CD14-positive monocyte (primary cell): ENCODE measurements around the gene RFLNA. TPM values are rescaled to one million over a fixed set of nuclear protein-coding genes. Genes with fewer than 3 reads are reported as not detected.
A peak's percentile ranks its signal among the peaks of the same experiment; 100 is the strongest.

Experiments used
- DNase-seq, 3 donors: peaks; one replicate each; pipeline ENCODE4 v3.0.0-alpha.2; 2011 to 2022
- H2AFZ ChIP-seq: 2 replicates; pipeline ENCODE4 v1.6.0; 2012; ENCODE audit warnings: mild to moderate bottlenecking, low read depth, low read length, inconsistent platforms; ENCODE audit not compliant: insufficient read depth, poor library complexity, severe bottlenecking
- H3K27ac ChIP-seq, 2 donors: 1 replicate in 1 of 2; 2 replicates in 1 of 2; pipeline ENCODE4 v1.5.1; 2012 to 2013; ENCODE audit warnings: low read length in 2 of 2, control low read depth in 1 of 2, inconsistent platforms in 1 of 2, low read depth in 1 of 2, mild to moderate bottlenecking in 1 of 2
- H3K27me3 ChIP-seq, 2 donors: one replicate each; pipeline versions ENCODE4 v1.6.0 to v1.6.1; 2011 to 2013; ENCODE audit warnings: low read length in 2 of 2; ENCODE audit not compliant: control insufficient read depth in 2 of 2, insufficient read depth in 2 of 2
- H3K36me3 ChIP-seq, 2 donors: replicated peaks in 1 of 2; 1 replicate in 1 of 2; 2 replicates in 1 of 2; pipeline versions ENCODE4 v1.5.1 to v1.6.1; 2012 to 2013; ENCODE audit warnings: low read length in 2 of 2, control low read depth in 1 of 2, inconsistent platforms in 1 of 2, mild to moderate bottlenecking in 1 of 2; ENCODE audit not compliant: insufficient read depth in 2 of 2, control insufficient read depth in 1 of 2
- H3K4me1 ChIP-seq, 2 donors: 1 replicate in 1 of 2; 2 replicates in 1 of 2; pipeline versions ENCODE4 v1.5.1 to v1.6.1; 2012 to 2013; ENCODE audit warnings: low read length in 2 of 2, control low read depth in 1 of 2, inconsistent platforms in 1 of 2, mild to moderate bottlenecking in 1 of 2, moderate library complexity in 1 of 2; ENCODE audit not compliant: insufficient read depth in 2 of 2, control insufficient read depth in 1 of 2
- H3K4me2 ChIP-seq: replicated peaks from 2 replicates; pipeline ENCODE3; 2012; ENCODE audit warnings: low read length, moderate library complexity, mild to moderate bottlenecking; ENCODE audit not compliant: poor library complexity, severe bottlenecking; ENCODE audit errors: extremely low read depth
- H3K4me3 ChIP-seq, 3 experiments: fragments of 200-600 bp in 1 of 3; sonication (generic) in 1 of 3; replicated peaks in 1 of 3; 1 replicate in 2 of 3; 2 replicates in 1 of 3; pipeline ENCODE4 v1.5.1; 2011 to 2013; ENCODE audit warnings: low read length in 3 of 3, mild to moderate bottlenecking in 3 of 3, control low read depth in 2 of 3, low read depth in 2 of 3, inconsistent platforms in 1 of 3, moderate library complexity in 1 of 3
- H3K79me2 ChIP-seq: 2 replicates; pipeline ENCODE4 v1.6.0; 2012; ENCODE audit warnings: mild to moderate bottlenecking, control low read depth, inconsistent platforms, low read length, moderate library complexity; ENCODE audit not compliant: insufficient read depth
- H3K9ac ChIP-seq: 2 replicates; pipeline ENCODE4 v1.6.0; 2017; ENCODE audit warnings: low read length, mild to moderate bottlenecking; ENCODE audit not compliant: insufficient read depth, poor library complexity, severe bottlenecking
- H3K9me3 ChIP-seq, 2 donors: replicated peaks in 1 of 2; 1 replicate in 1 of 2; 2 replicates in 1 of 2; pipeline versions ENCODE4 v1.5.1 to v1.6.1; 2012 to 2013; ENCODE audit warnings: low read length in 2 of 2, control low read depth in 1 of 2; ENCODE audit not compliant: control insufficient read depth in 1 of 2, insufficient read depth in 1 of 2
- H4K20me1 ChIP-seq: 2 replicates; pipeline ENCODE4 v1.6.0; 2012; ENCODE audit warnings: mild to moderate bottlenecking, low read length, control low read depth, moderate library complexity; ENCODE audit not compliant: insufficient read depth
- H3K27ac Mint-ChIP-seq, 7 donors: one replicate each; pipeline ENCODE4 v1.8.0; 2020; ENCODE audit warnings: mild to moderate bottlenecking in 7 of 7, mixed read lengths in 7 of 7, moderate library complexity in 6 of 7, inconsistent platforms in 2 of 7
- H3K27me3 Mint-ChIP-seq, 3 donors: one replicate each; pipeline ENCODE4 v1.8.0; 2021 to 2022; ENCODE audit warnings: low read depth in 3 of 3, mild to moderate bottlenecking in 3 of 3, mixed read lengths in 3 of 3, moderate library complexity in 3 of 3, inconsistent platforms in 1 of 3
- H3K36me3 Mint-ChIP-seq, 2 donors: one replicate each; pipeline ENCODE4 v1.8.0; 2020; ENCODE audit warnings: mixed read lengths in 2 of 2, inconsistent platforms in 1 of 2, mild to moderate bottlenecking in 1 of 2
- H3K4me1 Mint-ChIP-seq: one replicate; pipeline ENCODE4 v1.8.0; 2020; ENCODE audit warnings: mild to moderate bottlenecking, mixed read lengths
- H3K4me3 Mint-ChIP-seq, 2 donors: one replicate each; pipeline ENCODE4 v1.8.0; 2020; ENCODE audit warnings: mild to moderate bottlenecking in 2 of 2, mixed read lengths in 2 of 2, moderate library complexity in 1 of 2
- H3K9me3 Mint-ChIP-seq, 7 donors: one replicate each; pipeline ENCODE4 v1.8.0; 2020 to 2022; ENCODE audit warnings: mixed read lengths in 7 of 7, mild to moderate bottlenecking in 6 of 7, moderate library complexity in 6 of 7, inconsistent platforms in 2 of 7
- CTCF ChIP-seq: fragments of 200-600 bp; IDR thresholded peaks from one replicate; pipeline ENCODE4 v1.8.0; 2022; ENCODE audit warnings: antibody characterized with exemption, mild to moderate bottlenecking
- WGBS: methylation state at CpG from one replicate; pipeline ENCODE4 v1.1.5; 2013; ENCODE audit warnings: missing lambda C conversion rate; ENCODE audit not compliant: insufficient coverage; 5-methylcytosine and 5-hydroxymethylcytosine counted together
- intact Hi-C, 2 donors: fragments of 100-400 bp; cut with micrococcal nuclease; formaldehyde crosslinking; loops; one replicate each; pipeline versions ENCODE4 v1.15.0 to v1.15.1; 2023
- polyA plus RNA-seq, 3 donors: library from polyadenylated mRNA; depleted of rRNA in 1 of 3; unstranded in 2 of 3; stranded (reverse) in 1 of 3; fragments of 300-500 nt in 2 of 3; fragments of >200 nt in 1 of 3; fragmentation: Illumina TruSeq in 2 of 3; gene quantifications; 1 replicate in 2 of 3; 2 replicates in 1 of 3; pipeline ENCODE4 v1.2.3, GENCODE V29; 2012 to 2021

The RFLNA gene
- polyA plus RNA-seq, 3 donors, result not detected

GRCh38 chr12:124259154-124260066 is 35.5 kb upstream of the RFLNA start:
- peaks cover 3 to 22% (median 7%) of the 10 kb centered on the region in 3 donors for H3K27me3 Mint-ChIP-seq
- peak overlapping the region in 1 of 7 donors; percentile 49 for H3K27ac Mint-ChIP-seq
- peaks cover 0 to 2% (median 0%) of the 10 kb centered on the region in 7 donors for H3K9me3 Mint-ChIP-seq
- TF ChIP-seq CTCF, result no peak
- Histone ChIP-seq H3K27ac (no peak overlapping the region), H3K36me3 (no peaks in the 10 kb centered on the region), H3K9me3 (no peaks in the 10 kb centered on the region), H3K27me3 (peaks cover 0 to 3% of the 10 kb centered on the region in 2 donors), H3K4me3 (peak overlapping the region in 1 of 3 experiments; percentile 23), H2AFZ (peak overlapping the region; percentile 51), H3K4me2 (peak overlapping the region; percentile 34), H3K4me1 (peaks cover 11 to 21% of the 10 kb centered on the region in 2 donors), H3K79me2 (no peaks in the 10 kb centered on the region), H4K20me1 (no peaks in the 10 kb centered on the region), H3K9ac (no peak overlapping the region)
- peaks cover 0 to 2% of the 10 kb centered on the region in 2 donors for H3K36me3 Mint-ChIP-seq
- peak overlapping the region in 1 of 2 donors; percentile 81 for H3K4me3 Mint-ChIP-seq
- 7% methylated on average over 5 of the region's 23 CpGs for WGBS
- H3K4me1 Mint-ChIP-seq, result peaks cover 28% of the 10 kb centered on the region
- DNase-seq, result peak in 2 of 3 donors; percentile 14 to 18
- intact Hi-C loops, result no loop called here

GRCh38 chr12:124261885-124262284 is 33.0 kb upstream of the RFLNA start:
- intact Hi-C loops, result no loop called here
- Histone ChIP-seq H4K20me1 (no peaks in the 10 kb centered on the region), H3K27ac (no peak overlapping the region), H3K9me3 (no peaks in the 10 kb centered on the region), H3K4me1 (peaks cover 15 to 21% of the 10 kb centered on the region in 2 donors), H2AFZ (no peak overlapping the region), H3K27me3 (peaks cover 0 to 3% of the 10 kb centered on the region in 2 donors), H3K9ac (no peak overlapping the region), H3K4me2 (no peak overlapping the region), H3K79me2 (no peaks in the 10 kb centered on the region), H3K36me3 (no peaks in the 10 kb centered on the region), H3K4me3 (no peak overlapping the region)
- H3K4me1 Mint-ChIP-seq, result peaks cover 36% of the 10 kb centered on the region
- peaks cover 7 to 22% (median 8%) of the 10 kb centered on the region in 3 donors for H3K27me3 Mint-ChIP-seq
- WGBS, result 99% methylated on average over 10 of the region's 12 CpGs
- no peak overlapping the region for H3K27ac Mint-ChIP-seq
- DNase-seq, result no peak
- H3K36me3 Mint-ChIP-seq, result no peaks in the 10 kb centered on the region
- H3K4me3 Mint-ChIP-seq, result no peak overlapping the region
- H3K9me3 Mint-ChIP-seq, result peaks cover 0 to 2% (median 1%) of the 10 kb centered on the region in 7 donors
- TF ChIP-seq CTCF, result no peak
